Measurements from ENCODE around the gene YBX2.

DNA sequence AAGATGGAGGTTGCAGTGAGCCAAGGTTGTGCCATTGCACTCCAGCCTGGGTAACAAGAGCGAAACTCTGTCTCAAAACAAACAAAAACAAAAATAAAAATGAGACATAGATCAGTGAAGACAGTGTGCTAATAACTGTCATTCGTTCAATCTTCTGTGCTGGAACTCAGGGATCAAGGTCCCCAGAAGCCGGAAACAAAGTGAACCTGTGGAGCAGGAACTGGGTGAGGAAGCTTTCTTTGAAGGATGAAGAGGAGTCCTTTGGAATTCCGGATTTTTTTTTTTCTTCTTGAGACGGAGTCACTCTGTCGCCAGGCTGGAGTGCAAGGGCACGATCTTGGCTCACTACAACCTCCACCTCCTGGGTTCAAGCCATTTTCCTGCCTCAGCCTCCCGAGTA is 15.0 kb downstream of the YBX2 start:
- no peak for TF ChIP-seq SIN3A (IDR thresholded peaks at IDR 0.05; ENCODE audit: borderline replicate concordance, insufficient read depth, low read depth, low read length)
- TF ChIP-seq, protein P1, sequence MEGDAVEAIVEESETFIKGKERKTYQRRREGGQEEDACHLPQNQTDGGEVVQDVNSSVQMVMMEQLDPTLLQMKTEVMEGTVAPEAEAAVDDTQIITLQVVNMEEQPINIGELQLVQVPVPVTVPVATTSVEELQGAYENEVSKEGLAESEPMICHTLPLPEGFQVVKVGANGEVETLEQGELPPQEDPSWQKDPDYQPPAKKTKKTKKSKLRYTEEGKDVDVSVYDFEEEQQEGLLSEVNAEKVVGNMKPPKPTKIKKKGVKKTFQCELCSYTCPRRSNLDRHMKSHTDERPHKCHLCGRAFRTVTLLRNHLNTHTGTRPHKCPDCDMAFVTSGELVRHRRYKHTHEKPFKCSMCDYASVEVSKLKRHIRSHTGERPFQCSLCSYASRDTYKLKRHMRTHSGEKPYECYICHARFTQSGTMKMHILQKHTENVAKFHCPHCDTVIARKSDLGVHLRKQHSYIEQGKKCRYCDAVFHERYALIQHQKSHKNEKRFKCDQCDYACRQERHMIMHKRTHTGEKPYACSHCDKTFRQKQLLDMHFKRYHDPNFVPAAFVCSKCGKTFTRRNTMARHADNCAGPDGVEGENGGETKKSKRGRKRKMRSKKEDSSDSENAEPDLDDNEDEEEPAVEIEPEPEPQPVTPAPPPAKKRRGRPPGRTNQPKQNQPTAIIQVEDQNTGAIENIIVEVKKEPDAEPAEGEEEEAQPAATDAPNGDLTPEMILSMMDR (IDR thresholded peaks at IDR 0.05), result no peak

Data from Panc1 (cell line).